Bone marrow (tissue), 2 donors: Measurements from ENCODE around the gene SMC1A.

ENCODE experiments used
- DNase-seq, 2 donors: peaks; one replicate each; lab custom pipeline; 2025; lab: John Stamatoyannopoulos, UW

The SMC1A gene

DNA sequence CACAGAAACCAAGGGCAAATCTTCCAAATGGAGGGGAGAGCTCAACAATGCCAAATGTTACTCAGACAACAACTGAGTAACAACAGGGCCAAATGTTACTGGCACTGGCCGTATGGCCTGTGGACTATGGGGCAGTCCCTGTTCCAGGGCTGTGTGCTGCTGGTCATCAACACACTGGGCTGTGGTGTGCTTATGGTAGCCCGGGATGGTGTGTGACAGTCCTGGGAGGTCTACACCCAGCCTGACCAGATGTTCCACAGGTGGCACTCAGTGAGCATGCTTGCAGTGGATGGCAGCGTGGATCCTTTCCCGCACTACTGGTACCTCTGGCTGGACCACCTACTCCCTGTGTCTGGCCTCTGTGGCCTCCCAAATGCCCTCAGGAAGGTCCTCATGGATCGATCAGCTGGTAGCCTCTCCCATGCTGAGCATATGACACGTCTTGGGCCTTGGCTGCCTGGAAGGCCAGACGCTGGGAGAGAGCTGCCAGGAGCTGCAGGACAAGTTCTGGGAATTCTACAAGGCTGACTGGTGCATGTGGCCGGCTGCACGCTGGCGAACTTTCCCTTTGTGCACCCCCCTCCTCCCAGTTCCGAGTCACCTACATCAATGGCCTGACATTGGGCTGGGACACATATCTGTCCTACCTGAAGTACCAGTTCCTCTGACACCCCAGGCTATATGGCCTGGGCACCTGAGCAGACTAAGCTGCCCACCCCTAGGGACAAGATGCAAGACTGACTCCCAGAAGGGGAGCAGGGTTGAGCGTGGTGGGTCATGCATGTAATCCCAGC, 81.4 kb downstream of the SMC1A start:
- no peak for DNase-seq

DNA sequence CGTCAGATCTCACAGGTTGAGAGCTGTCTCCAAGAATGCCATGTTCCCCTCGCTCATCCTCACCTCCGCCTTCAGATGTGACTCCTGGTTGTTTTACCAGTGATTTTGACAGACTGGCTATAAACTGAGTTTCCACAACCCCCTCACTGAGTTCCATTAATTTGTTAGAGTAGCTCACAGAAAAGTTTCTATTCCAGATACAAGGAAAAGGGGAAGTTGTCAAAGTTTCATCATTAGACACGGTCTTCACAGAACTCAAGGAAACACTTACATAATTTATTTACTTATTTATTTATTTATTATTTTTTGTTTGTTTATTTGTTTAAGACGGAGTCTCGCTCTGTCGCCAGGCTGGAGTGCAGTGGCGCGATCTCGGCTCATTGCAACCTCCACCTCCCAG, 85.4 kb downstream of the SMC1A start:
- no peak for DNase-seq

DNA sequence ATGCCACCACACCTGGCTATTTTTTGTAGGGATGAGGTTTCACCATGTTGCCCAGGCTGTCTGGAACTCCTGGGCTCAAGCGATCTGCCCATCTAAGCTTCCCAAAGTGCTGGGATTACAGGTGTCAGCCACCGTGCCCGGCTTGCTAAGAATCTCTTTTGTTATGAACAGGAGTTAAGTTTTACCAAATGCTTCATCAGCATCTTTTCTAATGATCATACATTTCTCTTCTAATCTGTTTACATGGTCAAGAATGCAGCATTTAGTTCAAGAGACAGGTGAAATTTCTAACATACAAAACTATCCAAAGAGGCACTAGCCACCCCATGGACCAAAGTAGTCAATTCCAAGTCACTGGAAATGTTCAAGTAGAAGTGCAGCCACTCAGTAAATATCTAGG, 88.6 kb downstream of the SMC1A start:
- no peak for DNase-seq

DNA sequence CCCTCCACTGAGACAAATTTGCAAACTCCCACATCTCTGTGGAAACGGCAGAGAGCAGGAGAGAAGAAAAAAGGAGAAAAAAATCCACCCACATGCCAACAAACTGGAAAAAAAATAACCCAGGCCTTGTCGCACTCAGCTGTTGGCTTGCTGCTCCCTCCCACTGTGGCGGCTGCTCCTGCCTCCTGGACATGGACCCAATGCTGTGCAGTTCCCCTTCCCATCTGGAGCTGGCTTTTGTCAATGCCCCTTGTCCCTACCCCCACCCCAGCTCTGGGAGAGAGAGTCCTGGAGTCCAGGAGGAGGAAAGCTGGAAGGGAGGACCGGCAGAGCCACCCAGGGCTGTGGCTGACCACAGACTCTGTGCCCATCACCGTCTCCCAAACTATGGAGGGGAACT, 90.2 kb downstream of the SMC1A start:
- no peak for DNase-seq

DNA sequence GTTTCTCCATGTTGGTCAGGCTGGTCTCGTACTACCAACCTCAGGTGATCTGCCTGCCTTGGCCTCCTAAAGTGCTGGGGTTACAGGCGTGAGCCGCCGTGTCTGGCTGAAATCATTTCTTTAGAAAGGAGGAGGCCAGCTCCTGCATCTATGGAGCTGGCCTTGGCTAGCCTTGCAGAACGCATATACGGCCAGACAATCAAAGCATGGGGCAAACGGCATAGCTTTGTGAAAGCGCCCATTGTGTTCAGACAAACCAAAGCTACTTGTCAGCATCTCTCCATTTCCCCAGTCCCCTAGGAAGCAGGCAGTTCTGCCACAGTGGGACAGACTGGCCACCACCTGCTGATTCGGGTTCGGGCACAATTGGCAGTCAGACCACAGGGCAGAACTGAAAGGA, 92.1 kb downstream of the SMC1A start:
- no peak for DNase-seq

DNA sequence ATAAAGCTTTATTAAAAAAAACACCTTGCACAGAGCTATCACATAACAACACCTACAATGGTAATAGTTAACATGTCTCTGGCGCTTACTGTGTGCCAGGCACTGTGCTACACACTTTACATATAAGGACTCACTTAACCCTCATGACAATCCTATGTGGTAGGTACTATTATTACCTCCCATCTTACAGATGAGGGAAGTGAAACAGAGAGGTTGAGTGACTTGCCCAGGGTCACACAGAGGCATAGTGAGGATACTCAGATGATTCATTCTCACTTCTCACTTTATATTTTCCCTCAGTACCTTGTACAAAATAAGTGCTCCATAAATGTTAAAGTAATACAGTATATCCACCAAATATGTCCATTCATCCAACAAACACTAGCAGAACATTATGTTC, 97.7 kb downstream of the SMC1A start:
- no peak for DNase-seq
